Fibroblast of lung (primary cell): ENCODE measurements around the gene BOLA1. TPM values are rescaled to one million over a fixed set of nuclear protein-coding genes. Genes with fewer than 3 reads are reported as not detected.
A peak's percentile ranks its signal among the peaks of the same experiment; 100 is the strongest.
"Not testable (repeated sequence)": the region's sequence is repeated elsewhere in the genome, so short reads cannot be mapped to it uniquely, and the experiment has no call there.

ENCODE experiments used
- DNase-seq, 2 donors: peaks; one replicate each; pipeline versions ENCODE4 v3.0.0 to v3.0.0-alpha.2; 2010; ENCODE audit warnings: low read depth in 2 of 2
- H2AFZ ChIP-seq: 2 replicates; pipeline ENCODE4 v1.5.1; 2012; ENCODE audit warnings: low read length, control low read depth, inconsistent platforms
- H3K27ac ChIP-seq: 2 replicates; pipeline ENCODE4 v1.5.1; 2011; ENCODE audit warnings: low read length, control low read depth; ENCODE audit not compliant: insufficient read depth
- H3K27me3 ChIP-seq: 2 replicates; pipeline ENCODE4 v1.5.1; 2011; ENCODE audit warnings: mild to moderate bottlenecking, low read length; ENCODE audit not compliant: control insufficient read depth, insufficient read depth
- H3K36me3 ChIP-seq: 2 replicates; pipeline ENCODE4 v1.5.1; 2011; ENCODE audit warnings: low read length; ENCODE audit not compliant: control insufficient read depth, insufficient read depth
- H3K4me1 ChIP-seq: 2 replicates; pipeline ENCODE4 v1.5.1; 2011; ENCODE audit warnings: low read length; ENCODE audit not compliant: control insufficient read depth, insufficient read depth; ENCODE audit errors: extremely low read depth
- H3K4me2 ChIP-seq: 2 replicates; pipeline ENCODE4 v1.5.1; 2011; ENCODE audit warnings: low read length, control low read depth; ENCODE audit not compliant: insufficient read depth; ENCODE audit errors: extremely low read depth
- H3K4me3 ChIP-seq, 4 experiments: fragments of 200-600 bp in 1 of 4; sonication (generic) in 1 of 4; replicated peaks in 1 of 4; 2 replicates each; pipeline ENCODE4 v1.5.1; 2011 to 2016; ENCODE audit warnings: low read length in 4 of 4, low read depth in 3 of 4, mild to moderate bottlenecking in 3 of 4, control low read depth in 2 of 4, inconsistent platforms in 1 of 4, mixed read lengths in 1 of 4; ENCODE audit not compliant: insufficient read depth in 1 of 4; ENCODE audit errors: control extremely low read depth in 1 of 4
- H3K79me2 ChIP-seq: 2 replicates; pipeline ENCODE4 v1.5.1; 2012; ENCODE audit warnings: mild to moderate bottlenecking, low read length, inconsistent platforms; ENCODE audit not compliant: control insufficient read depth, insufficient read depth
- H3K9ac ChIP-seq: 2 replicates; pipeline ENCODE4 v1.5.1; 2011; ENCODE audit warnings: mild to moderate bottlenecking, low read length, control low read depth; ENCODE audit not compliant: insufficient read depth
- H3K9me3 ChIP-seq: 2 replicates; pipeline ENCODE4 v1.5.1; 2012; ENCODE audit warnings: low read depth, low read length; ENCODE audit not compliant: control insufficient read depth, insufficient read depth
- H4K20me1 ChIP-seq: 2 replicates; pipeline ENCODE4 v1.5.1; 2011; ENCODE audit warnings: low read length; ENCODE audit not compliant: control insufficient read depth, insufficient read depth; ENCODE audit errors: extremely low read depth
- EZH2 ChIP-seq: IDR thresholded peaks from 2 replicates; pipeline ENCODE4 v1.5.1; 2012; ENCODE audit warnings: low read length, control low read depth, mild to moderate bottlenecking; ENCODE audit errors: missing control alignments
- polyA plus RNA-seq, 2 donors: library from polyadenylated mRNA; depleted of rRNA in 1 of 2; stranded (reverse) in 1 of 2; unstranded in 1 of 2; fragments of >200 nt; gene quantifications; 2 replicates each; pipeline ENCODE4 v1.2.1, GENCODE V29; 2011 to 2012; ENCODE audit warnings: missing spikeins in 1 of 2
- total RNA-seq: library from RNA; depleted of rRNA; stranded (reverse); fragments of >200 nt; gene quantifications from 2 replicates; pipeline ENCODE4 v1.2.1, GENCODE V29; 2014
- TF ChIP-seq, protein P1 (sequence below), 2 donors: IDR thresholded peaks in 1 of 2; conservative IDR thresholded peaks in 1 of 2; 1 replicate in 1 of 2; 2 replicates in 1 of 2; pipeline ENCODE4 v1.5.1; 2011 to 2012; ENCODE audit warnings: low read length in 2 of 2, control low read depth in 1 of 2, inconsistent platforms in 1 of 2, low read depth in 1 of 2, mild to moderate bottlenecking in 1 of 2

Gene BOLA1
- total and polyA plus RNA-seq, 2 donors (not counting 1 experiment from before 2014, with no cell fraction given): 6.4 to 12.4 TPM

DNA sequence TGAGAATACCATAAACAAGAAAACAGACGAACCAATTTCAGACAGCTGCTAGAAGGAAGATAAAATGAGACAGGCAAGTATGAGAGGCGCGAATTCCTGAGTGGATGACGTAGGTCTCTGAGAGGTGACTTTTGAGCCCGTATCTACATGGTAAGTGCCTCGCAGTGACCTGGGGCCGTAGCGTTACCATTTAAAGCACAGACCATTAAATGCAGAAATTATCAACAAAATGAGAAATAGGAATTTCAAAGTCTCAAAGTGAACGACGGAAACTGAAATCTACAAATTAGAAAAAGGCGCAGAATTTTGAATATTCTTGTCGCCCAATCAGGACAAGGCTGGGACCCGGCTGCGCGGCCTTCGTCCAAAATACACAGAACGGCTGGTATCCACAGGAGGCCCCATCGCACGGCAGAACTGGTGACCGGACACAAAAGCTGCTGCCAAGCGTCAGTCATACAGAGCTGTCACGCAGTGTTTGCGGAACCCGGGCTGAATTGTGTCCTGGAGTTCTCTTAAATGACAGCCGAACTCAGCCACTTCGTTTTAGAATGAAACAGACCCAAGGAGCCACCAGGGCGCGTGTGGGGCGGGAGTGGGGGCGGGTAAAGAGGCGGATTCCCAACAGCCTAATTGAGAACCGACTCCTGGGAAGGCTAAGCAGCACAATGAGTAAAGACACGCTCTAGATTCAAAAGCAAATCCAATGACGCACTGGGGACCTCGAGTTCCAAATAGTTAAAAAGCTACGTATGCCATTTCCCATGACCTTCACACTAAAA, 13.8 kb upstream of the BOLA1 start:
- no peak for TF ChIP-seq EZH2
- TF ChIP-seq, protein P1, sequence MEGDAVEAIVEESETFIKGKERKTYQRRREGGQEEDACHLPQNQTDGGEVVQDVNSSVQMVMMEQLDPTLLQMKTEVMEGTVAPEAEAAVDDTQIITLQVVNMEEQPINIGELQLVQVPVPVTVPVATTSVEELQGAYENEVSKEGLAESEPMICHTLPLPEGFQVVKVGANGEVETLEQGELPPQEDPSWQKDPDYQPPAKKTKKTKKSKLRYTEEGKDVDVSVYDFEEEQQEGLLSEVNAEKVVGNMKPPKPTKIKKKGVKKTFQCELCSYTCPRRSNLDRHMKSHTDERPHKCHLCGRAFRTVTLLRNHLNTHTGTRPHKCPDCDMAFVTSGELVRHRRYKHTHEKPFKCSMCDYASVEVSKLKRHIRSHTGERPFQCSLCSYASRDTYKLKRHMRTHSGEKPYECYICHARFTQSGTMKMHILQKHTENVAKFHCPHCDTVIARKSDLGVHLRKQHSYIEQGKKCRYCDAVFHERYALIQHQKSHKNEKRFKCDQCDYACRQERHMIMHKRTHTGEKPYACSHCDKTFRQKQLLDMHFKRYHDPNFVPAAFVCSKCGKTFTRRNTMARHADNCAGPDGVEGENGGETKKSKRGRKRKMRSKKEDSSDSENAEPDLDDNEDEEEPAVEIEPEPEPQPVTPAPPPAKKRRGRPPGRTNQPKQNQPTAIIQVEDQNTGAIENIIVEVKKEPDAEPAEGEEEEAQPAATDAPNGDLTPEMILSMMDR (conservative IDR thresholded peaks at IDR 0.05 in 1 of 2, IDR thresholded peaks at IDR 0.05 in 1 of 2; ENCODE audit: low read depth in 1 of 2, low read length in 2 of 2): peak in 1 of 2 donors; percentile 19
- Histone ChIP-seq H3K9me3 (no peaks in the 10 kb centered on the region), H3K4me2 (peak overlapping the region; percentile 98), H3K4me3 (peak overlapping the region; percentile 66 to 80 (median 73)), H3K9ac (peak overlapping the region; percentile 79), H2AFZ (no peak overlapping the region), H3K36me3 (no peaks in the 10 kb centered on the region), H3K27ac (peak overlapping the region; percentile 98), H3K27me3 (no peaks in the 10 kb centered on the region), H3K4me1 (peaks cover 5% of the 10 kb centered on the region), H4K20me1 (no peaks in the 10 kb centered on the region), H3K79me2 (peaks cover 3% of the 10 kb centered on the region)
- DNase-seq: peak; percentile 82 to 85

DNA sequence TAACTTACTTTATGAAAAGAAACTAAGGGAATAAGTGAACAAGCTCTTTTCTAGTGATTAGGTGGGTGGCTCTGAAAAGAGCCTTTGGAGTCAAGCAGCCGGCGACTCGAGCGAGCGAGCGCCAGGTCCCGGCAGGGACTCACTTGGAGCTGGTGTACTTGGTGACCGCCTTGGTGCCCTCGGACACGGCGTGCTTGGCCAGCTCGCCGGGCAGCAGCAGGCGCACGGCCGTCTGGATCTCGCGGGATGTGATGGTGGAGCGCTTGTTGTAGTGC, 13.3 kb upstream of the BOLA1 start:
- H3K79me2 ChIP-seq: not testable (repeated sequence)

DNA sequence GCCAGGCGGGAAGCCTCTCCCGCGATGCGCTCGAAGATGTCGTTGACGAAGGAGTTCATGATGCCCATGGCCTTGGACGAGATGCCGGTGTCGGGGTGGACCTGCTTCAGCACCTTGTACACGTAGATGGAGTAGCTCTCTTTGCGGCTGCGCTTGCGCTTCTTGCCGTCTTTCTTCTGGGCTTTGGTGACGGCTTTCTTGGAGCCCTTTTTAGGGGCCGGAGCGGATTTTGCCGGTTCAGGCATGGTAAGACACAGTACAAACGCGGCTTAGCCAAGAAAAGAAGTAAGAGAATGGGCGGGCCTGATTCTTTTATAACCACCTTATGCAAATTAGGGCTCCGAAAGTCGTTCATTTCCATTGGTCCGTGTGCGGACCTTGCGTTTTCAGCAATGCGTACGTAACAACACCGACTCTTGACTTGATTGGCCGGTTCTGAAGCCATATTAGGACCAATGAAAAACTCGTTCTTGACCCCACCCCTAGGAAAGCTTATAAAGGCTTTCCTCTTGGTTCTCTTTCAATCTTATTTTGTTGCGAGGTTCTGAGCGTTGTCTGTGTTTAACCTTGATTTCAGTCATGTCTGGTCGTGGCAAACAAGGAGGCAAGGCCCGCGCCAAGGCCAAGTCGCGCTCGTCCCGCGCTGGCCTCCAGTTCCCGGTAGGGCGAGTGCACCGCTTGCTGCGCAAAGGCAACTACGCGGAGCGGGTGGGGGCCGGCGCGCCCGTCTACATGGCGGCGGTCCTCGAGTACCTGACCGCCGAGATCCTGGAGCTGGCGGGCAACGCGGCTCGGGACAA, 12.8 kb upstream of the BOLA1 start:
- Histone ChIP-seq H3K9ac (peak overlapping the region; percentile 84), H3K9me3 (no peaks in the 10 kb centered on the region), H3K4me3 (peak overlapping the region; percentile 69 to 80 (median 74)), H3K27ac (peak overlapping the region; percentile 98), H2AFZ (no peak overlapping the region), H4K20me1 (no peaks in the 10 kb centered on the region), H3K4me1 (peaks cover 5% of the 10 kb centered on the region), H3K4me2 (peak overlapping the region; percentile 96), H3K27me3 (no peaks in the 10 kb centered on the region), H3K79me2 (peaks cover 3% of the 10 kb centered on the region), H3K36me3 (no peaks in the 10 kb centered on the region)
- TF ChIP-seq EZH2: no peak
- TF ChIP-seq, protein P1 (conservative IDR thresholded peaks at IDR 0.05 in 1 of 2, IDR thresholded peaks at IDR 0.05 in 1 of 2; ENCODE audit: low read depth in 1 of 2, low read length in 2 of 2): no peak
- peak; percentile 99 to 100 for DNase-seq

More for the DNA sequence above, 13.3 kb upstream of the BOLA1 start:
- H3K27me3 ChIP-seq, H3K36me3 ChIP-seq, H4K20me1 ChIP-seq, H3K4me1 ChIP-seq, H2AFZ ChIP-seq, H3K9me3 ChIP-seq: not testable (repeated sequence)
- Histone ChIP-seq H3K4me2 (peak overlapping the region; percentile 98), H3K4me3 (peak overlapping the region; percentile 66 to 80 (median 73)), H3K9ac (peak overlapping the region; percentile 79), H3K27ac (peak overlapping the region; percentile 98)
- DNase-seq: peak; percentile 44 to 47

DNA sequence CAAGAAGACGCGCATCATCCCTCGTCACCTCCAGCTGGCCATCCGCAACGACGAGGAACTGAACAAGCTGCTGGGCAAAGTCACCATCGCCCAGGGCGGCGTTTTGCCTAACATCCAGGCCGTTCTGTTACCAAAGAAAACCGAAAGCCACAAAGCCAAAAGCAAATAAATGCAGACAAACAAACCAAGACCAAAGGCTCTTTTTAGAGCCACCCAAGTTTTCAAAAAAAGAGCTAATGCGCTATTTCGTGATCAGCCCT, 12.2 kb upstream of the BOLA1 start:
- not testable (repeated sequence) for H2AFZ ChIP-seq, H3K9me3 ChIP-seq, DNase-seq, H3K27me3 ChIP-seq, H4K20me1 ChIP-seq, H3K79me2 ChIP-seq, H3K36me3 ChIP-seq, H3K4me1 ChIP-seq
- Histone ChIP-seq H3K27ac (peak overlapping the region; percentile 98), H3K4me2 (peak overlapping the region; percentile 96), H3K9ac (peak overlapping the region; percentile 84), H3K4me3 (peak overlapping the region; percentile 39 to 80 (median 74))
